GM19372 (cell line): ENCODE measurements around the gene CHRNA1.

Experiments used
- ATAC-seq: cut with Tn5 transposase; IDR thresholded peaks from one replicate; pipeline ENCODE4 v1.9.1; 2021; ENCODE audit warnings: mild to moderate bottlenecking, low read depth, moderate library complexity; ENCODE audit not compliant: unreplicated experiment

CHRNA1 gene

GRCh38 chr2:174763780-174764179 lies 492 bp downstream of the CHRNA1 start:
- ATAC-seq = no peak

- ATAC-seq = no peak
Measured at GRCh38 chr2:174762464-174762863, 1.8 kb downstream of the CHRNA1 start.

GRCh38 chr2:174761837-174762236 lies 2.4 kb downstream of the CHRNA1 start:
- no peak for ATAC-seq

GRCh38 chr2:174760845-174761473 lies 3.3 kb downstream of the CHRNA1 start:
- ATAC-seq = no peak

- ATAC-seq = no peak
Measured at GRCh38 chr2:174759381-174760065, 4.7 kb downstream of the CHRNA1 start.

- no peak for ATAC-seq
Measured at GRCh38 chr2:174756743-174757142, 7.5 kb downstream of the CHRNA1 start.

- peak; percentile 35 for ATAC-seq
Measured at GRCh38 chr2:174753038-174753633, 11.1 kb downstream of the CHRNA1 start.

- ATAC-seq = peak; percentile 59
Measured at GRCh38 chr2:174752403-174753037, 11.8 kb downstream of the CHRNA1 start.

- peak; percentile 58 for ATAC-seq
Measured at GRCh38 chr2:174750923-174751441, 13.3 kb downstream of the CHRNA1 start.

GRCh38 chr2:174749793-174750192 lies 14.5 kb downstream of the CHRNA1 start:
- no peak for ATAC-seq

GRCh38 chr2:174748948-174749347 lies 15.3 kb downstream of the CHRNA1 start:
- ATAC-seq = peak; percentile 32

GRCh38 chr2:174745142-174745541 lies 19.1 kb downstream of the CHRNA1 start:
- ATAC-seq = no peak

- no peak for ATAC-seq
Measured at GRCh38 chr2:174744111-174744510, 20.2 kb downstream of the CHRNA1 start.

GRCh38 chr2:174740721-174741120 lies 23.6 kb downstream of the CHRNA1 start:
- no peak for ATAC-seq

GRCh38 chr2:174738841-174739240 lies 25.4 kb downstream of the CHRNA1 start:
- ATAC-seq = no peak

- ATAC-seq = no peak
Measured at GRCh38 chr2:174731546-174731945, 32.7 kb downstream of the CHRNA1 start.

- ATAC-seq = no peak
Measured at GRCh38 chr2:174730698-174731018, 33.6 kb downstream of the CHRNA1 start.

GRCh38 chr2:174729797-174730697 lies 34.2 kb downstream of the CHRNA1 start:
- no peak for ATAC-seq

- ATAC-seq = no peak
Measured at GRCh38 chr2:174728096-174728495, 36.2 kb downstream of the CHRNA1 start.

- ATAC-seq = no peak
Measured at GRCh38 chr2:174726212-174726611, 38.1 kb downstream of the CHRNA1 start.
